GM21723 (cell line): ENCODE data around the gene AFAP1.

Experiments
- ATAC-seq: cut with Tn5 transposase; IDR thresholded peaks from one replicate; pipeline ENCODE4 v1.9.1; 2021; ENCODE audit warnings: mild to moderate bottlenecking, moderate library complexity; ENCODE audit not compliant: unreplicated experiment

AFAP1 gene

GRCh38 chr4:7759216-7759615, 180.4 kb downstream of the AFAP1 start:
- ATAC-seq, result no peak

- ATAC-seq, result no peak
These were observed 181.2 kb downstream of the AFAP1 start for GRCh38 chr4:7758476-7758875.

- no peak for ATAC-seq
These were observed 181.9 kb downstream of the AFAP1 start for GRCh38 chr4:7757501-7758471.

- no peak for ATAC-seq
These were observed 182.9 kb downstream of the AFAP1 start for GRCh38 chr4:7756561-7757355.

GRCh38 chr4:7756071-7756470, 183.6 kb downstream of the AFAP1 start:
- ATAC-seq, result no peak

GRCh38 chr4:7755561-7755960, 184.1 kb downstream of the AFAP1 start:
- ATAC-seq, result no peak

GRCh38 chr4:7754565-7755262, 184.9 kb downstream of the AFAP1 start:
- no peak for ATAC-seq

GRCh38 chr4:7753931-7754465, 185.7 kb downstream of the AFAP1 start:
- ATAC-seq, result no peak

- ATAC-seq, result no peak
These were observed 186.4 kb downstream of the AFAP1 start for GRCh38 chr4:7753271-7753670.

- no peak for ATAC-seq
These were observed 187.0 kb downstream of the AFAP1 start for GRCh38 chr4:7752649-7753048.

- ATAC-seq, result no peak
These were observed 188.7 kb downstream of the AFAP1 start for GRCh38 chr4:7750972-7751371.

GRCh38 chr4:7750523-7750922, 189.1 kb downstream of the AFAP1 start:
- ATAC-seq, result no peak

GRCh38 chr4:7747566-7747965, 192.1 kb downstream of the AFAP1 start:
- no peak for ATAC-seq

GRCh38 chr4:7747062-7747385, 192.6 kb downstream of the AFAP1 start:
- ATAC-seq, result no peak

GRCh38 chr4:7746351-7747061, 193.2 kb downstream of the AFAP1 start:
- ATAC-seq, result no peak

- ATAC-seq, result no peak
These were observed 194.3 kb downstream of the AFAP1 start for GRCh38 chr4:7745301-7745885.

- ATAC-seq, result no peak
These were observed 195.4 kb downstream of the AFAP1 start for GRCh38 chr4:7744142-7744804.

GRCh38 chr4:7742807-7743280, 196.8 kb downstream of the AFAP1 start:
- ATAC-seq, result no peak
